AG09309 (cell line): ENCODE measurements around the gene HAGH.

Experiments
- DNase-seq: peaks from one replicate; pipeline ENCODE4 v3.0.0-alpha.2; 2010; ENCODE audit warnings: low read depth
- H3K4me3 ChIP-seq: 2 replicates; pipeline ENCODE4 v1.5.1; 2011; ENCODE audit warnings: mild to moderate bottlenecking, low read depth, low read length, moderate library complexity; ENCODE audit not compliant: control insufficient read depth
- TF ChIP-seq, protein P1 (sequence below): IDR thresholded peaks from 2 replicates; pipeline ENCODE4 v1.5.1; 2011; ENCODE audit warnings: mild to moderate bottlenecking, low read depth, low read length, inconsistent platforms; ENCODE audit not compliant: insufficient read depth, control insufficient read depth; ENCODE audit errors: missing control alignments

The HAGH gene

DNA sequence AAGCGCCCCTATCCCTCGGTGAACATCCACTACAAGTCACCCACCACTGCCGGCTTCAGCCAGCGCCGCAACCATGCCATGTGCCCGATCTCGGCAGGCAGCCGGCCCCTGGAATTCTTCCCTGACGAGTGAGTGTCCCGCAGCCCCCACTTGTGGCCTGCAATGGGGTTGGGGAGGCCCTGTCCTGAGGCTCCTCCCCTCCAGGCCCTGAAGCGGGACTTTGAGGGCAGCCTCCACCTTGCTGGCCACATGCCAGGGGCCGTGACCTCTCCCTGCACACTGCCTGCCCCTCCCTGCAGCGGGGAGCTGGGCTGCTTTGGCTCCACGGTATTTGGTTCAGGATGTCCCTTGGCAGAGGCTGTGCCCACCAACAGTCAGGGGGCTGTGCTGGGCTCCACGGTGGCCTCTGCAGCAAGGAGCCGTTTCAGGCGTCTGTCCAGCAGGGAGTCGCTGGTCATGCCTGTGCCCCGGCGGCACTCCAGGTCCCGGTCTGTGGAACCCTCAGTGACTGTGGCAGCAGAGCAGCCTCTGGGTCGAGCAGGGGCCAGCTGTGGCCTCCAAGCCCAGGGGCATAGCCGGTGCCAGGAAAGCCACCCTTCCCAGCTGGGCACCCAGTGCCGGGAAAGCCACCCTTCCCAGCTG is 63.6 kb downstream of the HAGH start:
- no peak for DNase-seq
- TF ChIP-seq, protein P1, sequence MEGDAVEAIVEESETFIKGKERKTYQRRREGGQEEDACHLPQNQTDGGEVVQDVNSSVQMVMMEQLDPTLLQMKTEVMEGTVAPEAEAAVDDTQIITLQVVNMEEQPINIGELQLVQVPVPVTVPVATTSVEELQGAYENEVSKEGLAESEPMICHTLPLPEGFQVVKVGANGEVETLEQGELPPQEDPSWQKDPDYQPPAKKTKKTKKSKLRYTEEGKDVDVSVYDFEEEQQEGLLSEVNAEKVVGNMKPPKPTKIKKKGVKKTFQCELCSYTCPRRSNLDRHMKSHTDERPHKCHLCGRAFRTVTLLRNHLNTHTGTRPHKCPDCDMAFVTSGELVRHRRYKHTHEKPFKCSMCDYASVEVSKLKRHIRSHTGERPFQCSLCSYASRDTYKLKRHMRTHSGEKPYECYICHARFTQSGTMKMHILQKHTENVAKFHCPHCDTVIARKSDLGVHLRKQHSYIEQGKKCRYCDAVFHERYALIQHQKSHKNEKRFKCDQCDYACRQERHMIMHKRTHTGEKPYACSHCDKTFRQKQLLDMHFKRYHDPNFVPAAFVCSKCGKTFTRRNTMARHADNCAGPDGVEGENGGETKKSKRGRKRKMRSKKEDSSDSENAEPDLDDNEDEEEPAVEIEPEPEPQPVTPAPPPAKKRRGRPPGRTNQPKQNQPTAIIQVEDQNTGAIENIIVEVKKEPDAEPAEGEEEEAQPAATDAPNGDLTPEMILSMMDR = no peak
- H3K4me3 ChIP-seq = no peak overlapping the region

DNA sequence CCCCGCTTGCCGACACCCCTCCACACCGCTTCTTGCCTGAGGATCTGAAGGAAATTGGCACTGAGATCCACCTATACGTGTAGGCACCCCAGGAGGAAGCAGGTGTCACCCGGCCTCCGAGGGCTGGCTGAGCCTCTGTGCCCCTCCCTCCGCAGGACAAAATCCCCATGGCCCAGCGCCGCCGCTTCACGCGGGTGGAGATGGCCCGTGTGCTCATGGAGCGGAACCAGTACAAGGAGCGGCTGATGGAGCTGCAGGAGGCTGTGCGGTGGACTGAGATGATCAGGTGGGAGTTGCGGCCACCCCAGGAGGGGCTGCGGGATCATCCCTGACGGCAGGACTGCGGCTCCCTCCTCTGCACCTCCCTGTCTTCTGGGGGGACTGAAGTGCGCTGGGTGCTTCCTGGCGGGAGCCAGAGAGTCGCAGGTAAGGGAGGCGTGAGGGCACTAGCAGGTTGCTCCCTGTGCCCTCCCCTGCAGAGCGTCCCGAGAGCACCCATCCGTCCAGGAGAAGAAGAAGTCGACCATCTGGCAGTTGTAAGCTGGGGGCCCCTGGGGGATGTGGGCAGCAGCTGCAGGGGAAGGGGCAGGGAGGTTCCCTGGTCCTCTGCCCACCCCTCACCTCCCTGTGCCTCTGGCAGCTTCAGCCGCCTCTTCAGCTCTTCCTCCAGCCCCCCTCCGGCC is 64.3 kb downstream of the HAGH start:
- no peak for DNase-seq
- no peak overlapping the region for H3K4me3 ChIP-seq
- TF ChIP-seq, protein P1 = no peak

DNA sequence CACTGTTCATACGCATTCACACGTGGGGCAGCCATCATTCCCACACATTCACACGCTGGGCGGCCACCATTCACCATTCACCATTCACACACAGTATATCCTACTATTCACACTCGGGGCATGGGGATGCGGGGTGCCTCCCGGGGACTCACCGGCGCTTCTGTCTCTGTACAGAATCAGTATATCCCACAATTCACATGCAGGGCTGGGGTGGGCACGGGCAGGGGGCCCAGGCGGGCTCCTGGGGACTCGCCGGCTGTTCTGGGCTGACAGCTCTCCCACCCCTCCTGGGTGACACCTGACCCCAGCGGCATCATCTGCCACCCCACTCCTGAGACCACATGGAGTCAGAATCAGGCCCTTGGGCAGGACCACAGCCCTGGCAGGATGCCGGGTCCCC is 64.9 kb downstream of the HAGH start:
- no peak overlapping the region for H3K4me3 ChIP-seq
- no peak for DNase-seq
- TF ChIP-seq, protein P1 = no peak

DNA sequence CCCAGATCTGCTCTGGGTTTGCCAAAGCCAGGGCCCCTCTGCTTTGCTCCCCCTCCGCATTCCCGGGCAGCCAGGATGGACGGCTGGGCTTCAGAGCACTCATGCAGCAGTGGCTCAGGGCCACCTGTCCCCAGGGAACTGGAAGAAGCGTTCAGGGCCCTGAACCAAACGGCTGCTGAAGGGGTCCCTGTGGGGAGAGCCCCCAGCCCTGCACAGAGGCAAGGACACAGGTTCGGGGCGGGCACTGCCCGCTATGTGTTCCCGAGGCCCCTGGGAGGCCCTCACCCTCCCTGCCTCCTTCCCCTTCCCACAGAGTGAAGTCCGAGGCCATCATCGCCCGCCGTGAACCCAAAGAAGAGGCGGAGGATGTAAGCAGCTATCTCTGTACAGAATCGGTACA is 65.7 kb downstream of the HAGH start:
- TF ChIP-seq, protein P1 = no peak
- DNase-seq = no peak
- H3K4me3 ChIP-seq = no peak overlapping the region

DNA sequence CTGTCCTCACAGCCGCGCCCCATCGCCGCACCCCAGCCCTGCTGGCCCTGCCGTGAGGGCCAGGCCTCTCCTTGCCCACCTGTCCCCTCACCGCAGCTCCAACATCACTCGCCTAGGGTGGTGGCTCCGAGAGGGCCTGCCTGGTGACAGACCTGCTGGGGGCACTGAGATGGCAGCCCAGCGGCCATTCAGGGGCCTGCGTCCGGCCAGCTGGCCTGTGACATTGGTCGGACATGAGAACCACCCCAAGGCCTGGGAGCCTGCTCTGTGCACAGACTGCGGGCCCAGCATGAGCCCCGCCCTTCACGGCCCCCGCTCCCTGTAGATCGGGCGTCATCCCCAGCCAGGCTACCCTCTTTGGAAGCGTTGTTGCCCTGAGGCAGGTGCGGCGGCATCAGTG is 67.1 kb downstream of the HAGH start:
- TF ChIP-seq, protein P1 = no peak
- H3K4me3 ChIP-seq = no peak overlapping the region
- DNase-seq = no peak

DNA sequence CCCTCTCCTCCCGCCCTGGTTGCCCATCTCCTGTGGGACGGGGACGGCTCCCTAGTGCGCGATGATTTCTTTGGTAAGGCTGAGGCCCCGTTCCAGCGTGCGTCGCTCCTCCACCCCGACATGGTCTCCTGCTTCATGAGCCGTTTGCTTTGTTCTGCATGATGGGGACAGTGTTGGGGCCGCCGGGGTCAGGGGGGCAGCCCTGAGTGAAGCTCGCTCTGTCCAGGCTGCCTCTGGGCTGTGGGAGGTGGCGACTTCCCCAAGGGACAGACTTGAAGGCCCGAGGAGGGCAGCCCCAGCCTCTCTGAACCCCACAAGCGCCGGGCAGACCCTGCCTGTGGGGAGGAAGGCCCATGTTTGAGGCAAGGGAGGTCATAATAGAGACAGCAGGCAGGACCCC is 67.7 kb downstream of the HAGH start:
- DNase-seq = no peak
- TF ChIP-seq, protein P1 = no peak
- H3K4me3 ChIP-seq = no peak overlapping the region
